GM19467 (cell line): ENCODE data around the gene CIB4.

ENCODE experiments used
- ATAC-seq: cut with Tn5 transposase; IDR thresholded peaks from one replicate; pipeline ENCODE4 v1.9.1; 2021; ENCODE audit warnings: mild to moderate bottlenecking, moderate library complexity; ENCODE audit not compliant: unreplicated experiment

Gene CIB4

DNA sequence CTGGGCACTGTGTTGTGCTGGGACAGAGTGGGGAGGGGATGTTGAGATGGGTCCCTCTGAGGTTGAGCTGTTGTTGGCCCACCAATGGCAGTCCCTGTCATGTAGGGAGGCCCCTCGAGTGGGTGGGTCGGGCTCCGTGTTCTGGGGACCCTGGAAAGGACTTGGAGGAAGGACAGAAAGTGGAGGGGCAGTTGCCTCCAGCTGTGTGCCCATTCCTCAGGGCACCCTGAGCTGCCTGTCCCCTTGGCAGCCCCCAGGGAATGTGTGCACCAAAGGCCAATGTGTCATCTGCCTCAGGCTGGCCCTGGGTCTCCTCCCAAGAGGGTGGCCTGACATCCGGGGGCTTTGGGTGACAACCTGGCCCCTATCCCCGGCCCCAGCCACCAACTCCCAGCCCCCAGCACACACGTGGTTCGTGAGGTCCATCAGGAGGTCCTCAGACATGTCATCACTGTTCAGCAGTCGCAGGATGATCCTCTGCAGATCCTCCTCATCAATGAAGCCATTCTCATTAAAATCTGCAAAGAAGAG is 57.7 kb downstream of the CIB4 start:
- ATAC-seq = no peak

DNA sequence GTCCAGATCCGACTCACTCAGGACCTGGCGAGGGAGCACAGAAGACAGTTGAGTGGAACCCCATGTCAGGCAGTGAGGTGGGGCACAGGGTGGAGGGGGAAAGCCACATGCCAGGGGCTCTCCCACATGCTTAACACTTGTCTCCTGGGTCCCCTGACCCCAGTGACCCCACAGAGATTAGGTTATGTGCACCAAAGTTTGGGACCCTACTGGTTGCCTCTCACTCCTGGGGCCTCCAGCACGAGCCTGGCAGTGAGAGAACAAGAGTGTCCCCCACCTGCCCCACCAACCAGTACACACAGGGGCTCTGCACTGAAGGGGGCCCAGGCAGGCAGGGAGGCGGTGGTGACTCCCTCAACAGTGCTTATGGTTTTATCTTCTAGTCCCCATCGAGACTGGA is 58.3 kb downstream of the CIB4 start:
- ATAC-seq = no peak

DNA sequence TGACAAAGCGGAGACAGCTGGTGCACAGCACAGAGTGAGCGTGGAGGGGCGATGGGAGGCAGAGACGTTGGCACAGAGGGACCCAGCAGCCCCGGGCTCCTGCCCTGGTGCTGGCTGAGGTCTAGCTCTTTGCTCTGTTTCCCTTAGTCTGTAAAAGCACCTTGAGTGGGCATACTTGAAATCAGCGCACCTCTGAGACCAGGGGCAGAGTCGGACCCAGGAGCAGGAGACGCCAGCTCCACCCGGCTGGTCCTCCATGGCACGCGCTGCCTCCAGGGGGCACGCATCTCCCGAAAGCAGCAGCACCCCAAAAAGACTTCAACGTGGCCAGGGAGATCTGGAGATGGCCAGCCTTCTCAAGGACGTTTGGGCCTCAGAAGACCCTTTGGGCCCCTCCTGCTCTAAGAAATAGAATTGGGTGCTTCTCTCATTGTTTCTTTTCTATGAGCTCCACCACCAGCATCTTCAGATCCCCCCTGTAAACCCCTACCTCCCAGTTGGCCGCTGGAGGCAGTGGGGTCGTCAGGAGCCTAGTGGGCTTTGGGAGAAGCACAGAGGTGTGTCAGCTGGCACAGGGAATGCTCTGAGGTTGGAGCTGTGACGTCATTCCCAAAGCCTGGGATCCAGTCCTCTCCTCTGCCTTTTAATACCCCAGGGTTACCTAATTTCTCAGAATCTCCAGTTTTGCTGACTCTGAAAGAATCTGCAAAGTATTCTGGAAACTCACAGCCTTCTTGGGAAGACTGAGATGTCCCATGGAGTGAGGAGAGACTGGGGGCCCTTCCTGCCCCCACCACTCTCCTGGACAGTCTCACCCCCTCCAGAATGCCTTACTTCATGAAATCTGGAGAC is 58.9 kb downstream of the CIB4 start:
- ATAC-seq = no peak

- ATAC-seq = no peak
Measured at GRCh38 chr2:26581266-26581990, 59.7 kb downstream of the CIB4 start.

- ATAC-seq = no peak
Measured at GRCh38 chr2:26580751-26581150, 60.4 kb downstream of the CIB4 start.

DNA sequence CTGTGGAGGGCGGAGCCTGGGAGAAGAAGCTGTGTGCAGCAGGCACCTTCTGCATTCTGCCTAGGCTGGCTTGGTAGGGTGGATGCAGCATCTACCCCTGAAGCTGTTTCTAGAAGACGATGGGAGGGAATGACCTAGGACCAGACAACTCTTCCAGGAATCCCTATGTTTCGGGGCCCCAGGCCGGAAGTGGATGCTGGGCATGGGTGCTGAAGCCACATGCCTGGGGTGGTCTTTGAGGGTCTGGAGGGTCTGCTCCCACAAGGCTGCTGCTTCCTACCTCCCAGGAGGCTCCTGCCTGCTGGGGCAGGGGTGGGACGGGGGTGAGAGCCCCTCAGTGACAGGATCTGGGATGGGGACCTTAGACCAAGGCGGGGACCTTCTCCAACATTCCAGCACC is 61.0 kb downstream of the CIB4 start:
- no peak for ATAC-seq

DNA sequence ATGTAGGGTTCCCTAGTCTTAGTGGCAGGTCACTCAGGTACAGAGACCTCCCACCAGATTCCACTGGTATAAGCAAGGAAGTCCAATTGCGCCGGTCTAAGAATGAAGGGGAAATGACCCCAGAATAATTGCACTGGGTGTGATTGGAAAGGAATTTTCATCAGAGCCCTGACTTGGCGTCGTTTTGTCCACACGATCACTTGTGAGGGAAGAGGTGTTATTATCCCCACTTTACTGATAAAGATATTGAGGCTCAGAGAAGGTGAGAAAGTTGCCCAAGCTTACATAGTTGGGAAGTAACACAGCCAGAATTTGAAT is 61.5 kb downstream of the CIB4 start:
- no peak for ATAC-seq

GRCh38 chr2:26579025-26579722 is 62.0 kb downstream of the CIB4 start:
- no peak for ATAC-seq

- ATAC-seq = no peak
Measured at GRCh38 chr2:26578581-26578980, 62.6 kb downstream of the CIB4 start.

GRCh38 chr2:26578113-26578458 is 63.1 kb downstream of the CIB4 start:
- ATAC-seq = no peak

- ATAC-seq = no peak
Measured at GRCh38 chr2:26577442-26578112, 63.6 kb downstream of the CIB4 start.

DNA sequence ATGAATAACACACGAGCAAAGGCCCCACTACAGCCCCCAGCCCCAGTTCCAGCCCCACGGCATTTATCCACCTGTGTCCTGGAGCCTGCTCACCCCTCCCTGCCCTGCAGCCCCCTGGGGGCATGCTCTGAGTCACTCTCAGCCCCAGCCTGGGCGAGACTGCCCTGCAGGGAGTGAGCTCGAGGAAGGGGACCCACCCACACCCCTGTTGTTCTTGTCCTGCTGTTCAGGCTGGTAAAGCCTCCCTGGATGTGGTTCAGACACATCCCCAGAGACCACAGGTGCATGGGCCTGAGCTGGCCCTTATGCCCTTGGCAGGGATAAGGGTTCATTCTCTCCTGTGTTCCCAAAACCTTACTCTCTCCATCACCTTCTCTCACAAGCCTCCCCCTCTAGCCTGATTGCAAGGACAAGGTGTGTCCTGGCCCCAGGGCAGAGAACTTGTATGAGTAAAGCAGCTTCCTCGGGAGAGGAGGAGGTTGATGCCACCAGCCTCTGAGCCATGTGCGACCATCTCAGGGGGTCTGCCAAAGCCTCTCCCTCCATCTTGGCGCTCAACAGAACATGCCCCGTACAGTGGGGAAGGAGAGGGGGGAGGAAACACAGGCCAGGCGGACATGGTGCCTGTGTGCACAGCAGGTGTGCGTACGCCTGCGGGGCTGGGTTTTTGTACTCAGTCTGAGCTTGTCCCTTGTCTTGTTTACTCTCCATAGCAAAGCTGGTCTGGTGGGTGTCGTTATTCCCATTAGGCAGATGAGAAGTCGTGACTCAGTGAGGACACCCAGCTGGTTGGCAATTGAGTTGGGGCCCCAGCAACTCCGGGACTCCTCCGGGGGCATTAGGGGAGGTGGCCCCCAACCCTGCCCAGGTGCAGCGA is 64.4 kb downstream of the CIB4 start:
- no peak for ATAC-seq

GRCh38 chr2:26575836-26576564 is 65.2 kb downstream of the CIB4 start:
- no peak for ATAC-seq

DNA sequence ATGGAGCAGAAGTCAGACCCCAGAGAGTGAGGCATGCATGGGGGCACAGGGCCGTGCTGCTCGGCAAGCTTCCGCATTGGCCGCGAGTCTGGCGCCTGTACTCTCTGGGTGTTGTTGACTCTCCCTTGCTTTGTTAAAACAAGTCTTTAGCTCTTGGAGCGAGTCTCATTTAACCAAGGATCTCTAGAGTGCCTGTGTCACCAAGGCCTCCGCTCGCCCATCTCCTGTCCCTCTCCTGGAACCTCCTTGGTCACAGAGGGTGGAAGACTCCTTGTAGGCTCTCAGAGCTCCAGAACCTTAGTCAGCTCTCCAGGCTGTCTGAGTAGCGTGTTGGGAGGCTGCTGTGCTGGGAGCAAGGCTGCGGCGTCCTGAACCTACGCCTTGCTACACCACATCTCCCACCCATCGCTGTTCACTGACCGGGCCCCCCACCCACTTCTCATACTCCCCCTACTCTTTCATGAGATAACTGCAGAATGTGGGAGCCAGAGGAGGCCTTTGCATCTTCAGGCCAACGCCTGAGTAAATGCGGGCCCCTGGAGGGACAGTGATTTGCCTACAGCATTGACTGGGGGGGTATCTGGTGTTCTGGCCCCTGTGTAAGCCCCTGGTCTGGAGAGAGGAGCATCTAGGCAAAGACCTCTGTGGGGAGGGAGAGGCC is 66.1 kb downstream of the CIB4 start:
- ATAC-seq = no peak

DNA sequence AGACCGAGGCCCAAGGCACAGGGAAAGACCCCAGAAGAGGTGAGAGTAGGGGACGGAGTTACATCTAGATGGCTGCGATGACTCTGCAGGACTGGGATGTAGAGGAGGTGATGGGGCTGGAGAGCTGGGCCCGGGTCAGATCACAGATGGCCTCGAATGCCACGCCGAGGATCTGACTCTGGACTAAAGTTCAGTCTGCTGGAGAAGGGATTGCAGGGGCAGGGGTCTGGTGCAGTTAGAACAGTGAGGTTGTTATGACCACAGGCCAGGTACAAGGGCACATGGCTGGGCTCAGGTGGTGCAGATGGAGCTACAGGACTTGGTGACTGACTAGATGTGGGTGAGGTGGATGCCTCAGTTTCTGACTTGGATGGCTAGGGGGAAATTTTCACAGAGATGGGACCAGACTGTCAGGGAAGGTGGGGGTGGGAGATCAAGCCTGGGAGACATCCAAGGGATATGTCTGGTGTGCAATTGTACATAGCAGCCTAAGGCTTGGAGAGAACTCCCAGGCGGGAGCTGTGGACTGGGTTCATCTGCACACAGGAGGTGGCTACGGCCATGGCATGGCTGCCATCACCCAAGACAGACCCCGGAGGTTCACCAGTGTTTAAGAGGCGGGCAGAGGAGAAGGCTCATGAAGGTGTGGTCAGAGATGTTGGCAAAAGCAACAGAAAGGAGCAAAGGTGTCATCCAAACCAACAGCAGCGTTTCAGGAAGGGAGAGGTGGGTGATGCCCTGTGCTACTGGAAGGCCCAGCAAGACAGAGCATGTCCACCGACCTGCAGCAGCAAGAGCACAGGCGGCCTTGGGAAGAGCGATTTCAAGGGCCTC is 66.9 kb downstream of the CIB4 start:
- ATAC-seq = no peak

DNA sequence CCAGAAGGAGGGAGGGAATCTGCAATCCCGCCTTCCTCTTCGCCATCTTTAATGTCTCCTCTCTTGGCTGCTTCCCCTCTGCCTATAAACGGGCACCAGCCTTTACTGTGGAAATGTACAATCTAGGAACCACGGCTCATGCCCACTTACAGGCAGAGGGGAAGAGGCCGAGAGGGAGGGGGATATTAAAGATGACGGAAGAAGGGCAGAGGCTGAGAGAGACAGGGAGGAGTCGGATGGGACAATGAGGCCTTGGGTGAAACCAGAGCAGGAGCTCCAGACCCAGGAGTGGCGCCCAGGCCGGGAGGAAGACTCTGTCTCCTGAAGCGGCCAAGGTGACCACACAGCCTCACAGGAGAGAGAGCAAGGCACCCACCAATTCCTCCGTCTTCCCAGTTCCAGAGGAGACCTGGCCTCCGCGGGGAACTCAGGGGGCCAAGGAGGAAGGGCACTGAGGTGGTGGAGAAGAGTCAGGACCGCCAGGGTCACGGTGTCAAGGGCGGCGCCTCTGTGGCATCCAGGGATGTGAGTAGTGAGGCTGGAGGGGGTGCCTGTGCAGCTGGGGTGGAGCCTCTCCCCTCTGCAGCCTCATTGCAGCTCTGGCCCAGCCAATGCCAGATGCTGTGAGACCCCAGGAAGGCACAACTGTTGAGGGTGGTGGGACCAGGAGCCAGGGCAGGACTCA is 67.8 kb downstream of the CIB4 start:
- ATAC-seq = no peak

DNA sequence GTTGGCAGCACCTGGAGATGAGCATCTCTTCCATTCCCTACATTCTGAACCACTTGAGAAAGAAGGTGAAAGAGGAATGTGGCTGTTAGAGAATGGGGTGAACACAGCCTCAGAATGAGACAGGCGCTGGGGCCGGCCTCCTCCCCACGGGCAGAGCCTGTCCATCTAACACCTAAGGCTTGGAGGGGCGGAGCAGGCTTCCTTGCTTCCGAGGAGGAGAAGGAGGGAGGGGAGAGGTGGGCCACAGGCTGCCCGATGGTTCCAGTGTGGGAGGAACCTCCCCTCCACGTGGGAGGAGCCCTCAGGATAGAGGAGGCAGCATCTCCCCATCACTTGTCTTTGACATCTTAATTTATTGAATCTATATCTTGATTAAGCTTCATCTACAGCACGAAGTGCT is 68.6 kb downstream of the CIB4 start:
- ATAC-seq = no peak

GRCh38 chr2:26571316-26571715 is 69.8 kb downstream of the CIB4 start:
- no peak for ATAC-seq
